ENCODE measurements around the gene RXRA.
"Not testable (repeated sequence)": the region's sequence is repeated elsewhere in the genome, so short reads cannot be mapped to it uniquely, and the experiment has no call there.

Gene RXRA

GRCh38 chr9:134293611-134294152 is 32.6 kb upstream of the RXRA start:
- DNase-seq (ENCODE audit: low read depth): no peak

GRCh38 chr9:134294153-134295071 is 31.8 kb upstream of the RXRA start:
- DNase-seq (ENCODE audit: low read depth): no peak

GRCh38 chr9:134295101-134295745 is 31.0 kb upstream of the RXRA start:
- DNase-seq (ENCODE audit: low read depth): no peak

GRCh38 chr9:134295746-134296250 is 30.5 kb upstream of the RXRA start:
- no peak for DNase-seq (ENCODE audit: low read depth)

- no peak for DNase-seq (ENCODE audit: low read depth)
Measured at GRCh38 chr9:134296301-134297082, 29.8 kb upstream of the RXRA start.

GRCh38 chr9:134297083-134297410 is 29.2 kb upstream of the RXRA start:
- DNase-seq (ENCODE audit: low read depth): no peak

- DNase-seq (ENCODE audit: low read depth): no peak
Measured at GRCh38 chr9:134297576-134297975, 28.7 kb upstream of the RXRA start.

GRCh38 chr9:134298000-134298399 is 28.3 kb upstream of the RXRA start:
- no peak for DNase-seq (ENCODE audit: low read depth)

GRCh38 chr9:134299068-134299467 is 27.2 kb upstream of the RXRA start:
- DNase-seq (ENCODE audit: low read depth): no peak

GRCh38 chr9:134299883-134300282 is 26.4 kb upstream of the RXRA start:
- DNase-seq (ENCODE audit: low read depth): no peak

GRCh38 chr9:134301387-134302129 is 24.7 kb upstream of the RXRA start:
- no peak for DNase-seq (ENCODE audit: low read depth)

- no peak for DNase-seq (ENCODE audit: low read depth)
Measured at GRCh38 chr9:134302130-134302817, 24.0 kb upstream of the RXRA start.

- no peak for DNase-seq (ENCODE audit: low read depth)
Measured at GRCh38 chr9:134303601-134304000, 22.7 kb upstream of the RXRA start.

GRCh38 chr9:134304261-134304660 is 22.0 kb upstream of the RXRA start:
- no peak for DNase-seq (ENCODE audit: low read depth)

GRCh38 chr9:134304690-134305089 is 21.6 kb upstream of the RXRA start:
- no peak for DNase-seq (ENCODE audit: low read depth)

- DNase-seq (ENCODE audit: low read depth): no peak
Measured at GRCh38 chr9:134305533-134305932, 20.7 kb upstream of the RXRA start.

- not testable (repeated sequence) for DNase-seq (ENCODE audit: low read depth)
Measured at GRCh38 chr9:134306042-134306441, 20.2 kb upstream of the RXRA start.

- DNase-seq (ENCODE audit: low read depth): no peak
Measured at GRCh38 chr9:134306636-134307600, 19.3 kb upstream of the RXRA start.
